GM18508 (cell line): ENCODE measurements around the gene VCL.
"Not testable (repeated sequence)": the region's sequence is repeated elsewhere in the genome, so short reads cannot be mapped to it uniquely, and the experiment has no call there.

Source experiments
- ATAC-seq: cut with Tn5 transposase; IDR thresholded peaks from one replicate; pipeline ENCODE4 v1.9.1; 2021; ENCODE audit warnings: moderate number of reproducible peaks; ENCODE audit not compliant: insufficient read depth, unreplicated experiment

The VCL gene

GRCh38 chr10:74033702-74034101, 35.8 kb downstream of the VCL start:
- no peak for ATAC-seq

GRCh38 chr10:74034301-74034700, 36.4 kb downstream of the VCL start:
- ATAC-seq: no peak

GRCh38 chr10:74035303-74035702, 37.4 kb downstream of the VCL start:
- ATAC-seq: no peak

- ATAC-seq: no peak
These were observed 38.6 kb downstream of the VCL start for GRCh38 chr10:74036474-74036873.

- no peak for ATAC-seq
These were observed 41.7 kb downstream of the VCL start for GRCh38 chr10:74039561-74040145.

GRCh38 chr10:74040200-74041126, 42.5 kb downstream of the VCL start:
- no peak for ATAC-seq

GRCh38 chr10:74044419-74044818, 46.5 kb downstream of the VCL start:
- no peak for ATAC-seq

- ATAC-seq: no peak
These were observed 49.4 kb downstream of the VCL start for GRCh38 chr10:74047304-74047703.

- no peak for ATAC-seq
These were observed 50.0 kb downstream of the VCL start for GRCh38 chr10:74047871-74048270.

- no peak for ATAC-seq
These were observed 50.5 kb downstream of the VCL start for GRCh38 chr10:74048433-74048832.

- ATAC-seq: no peak
These were observed 52.0 kb downstream of the VCL start for GRCh38 chr10:74049955-74050354.

GRCh38 chr10:74050653-74051052, 52.7 kb downstream of the VCL start:
- no peak for ATAC-seq

- ATAC-seq: no peak
These were observed 53.9 kb downstream of the VCL start for GRCh38 chr10:74051736-74052342.

GRCh38 chr10:74052994-74053393, 55.1 kb downstream of the VCL start:
- ATAC-seq: no peak

- ATAC-seq: no peak
These were observed 57.6 kb downstream of the VCL start for GRCh38 chr10:74055383-74056049.

- no peak for ATAC-seq
These were observed 58.3 kb downstream of the VCL start for GRCh38 chr10:74056050-74056818.

- no peak for ATAC-seq
These were observed 60.2 kb downstream of the VCL start for GRCh38 chr10:74058071-74058470.

- ATAC-seq: no peak
These were observed 60.7 kb downstream of the VCL start for GRCh38 chr10:74058658-74059057.

- no peak for ATAC-seq
These were observed 63.2 kb downstream of the VCL start for GRCh38 chr10:74061104-74061503.

GRCh38 chr10:74061978-74062377, 64.1 kb downstream of the VCL start:
- not testable (repeated sequence) for ATAC-seq
